Kidney (tissue), 14 donors: ENCODE measurements around the gene COL26A1. TPM values are rescaled to one million over a fixed set of nuclear protein-coding genes. Genes with fewer than 3 reads are reported as not detected.
A peak's percentile ranks its signal among the peaks of the same experiment; 100 is the strongest.
"Not testable (repeated sequence)": the region's sequence is repeated elsewhere in the genome, so short reads cannot be mapped to it uniquely, and the experiment has no call there.

Source experiments
- DNase-seq, 5 donors: peaks; one replicate each; pipeline ENCODE4 v3.0.0-alpha.2; 2013 to 2020
- FAIRE-seq: peaks from 2 replicates; lab custom pipeline; 2012; peaks lifted over from hg19 to GRCh38; lab: Jason Lieb, UNC
- H3K27ac ChIP-seq, 2 donors: one replicate each; pipeline ENCODE4 v1.7.0; 2013; ENCODE audit warnings: low read depth in 2 of 2, low read length in 2 of 2, inconsistent platforms in 1 of 2
- H3K27me3 ChIP-seq: one replicate; pipeline ENCODE4 v1.7.1; 2013; ENCODE audit warnings: low read length, inconsistent platforms; ENCODE audit not compliant: control insufficient read depth, insufficient read depth
- H3K36me3 ChIP-seq, 3 donors: one replicate each; pipeline versions ENCODE4 v1.7.0 to v1.7.1; 2013; ENCODE audit warnings: low read length in 3 of 3, control low read depth in 1 of 3, inconsistent platforms in 1 of 3; ENCODE audit not compliant: insufficient read depth in 3 of 3, control insufficient read depth in 2 of 3
- H3K4me1 ChIP-seq, 3 donors: one replicate each; pipeline versions ENCODE4 v1.7.0 to v1.7.1; 2013; ENCODE audit warnings: low read length in 3 of 3, inconsistent platforms in 1 of 3, low read depth in 1 of 3; ENCODE audit not compliant: control insufficient read depth in 2 of 3, insufficient read depth in 2 of 3
- H3K4me3 ChIP-seq, 3 donors: one replicate each; pipeline versions ENCODE4 v1.7.0 to v1.8.1; 2013; ENCODE audit warnings: low read length in 3 of 3, control low read depth in 1 of 3, inconsistent platforms in 1 of 3
- H3K9ac ChIP-seq, 3 donors: one replicate each; pipeline versions ENCODE4 v1.7.0 to v1.7.1; 2013; ENCODE audit warnings: low read length in 3 of 3, control low read depth in 1 of 3, inconsistent platforms in 1 of 3
- H3K9me3 ChIP-seq, 3 donors: one replicate each; pipeline versions ENCODE4 v1.7.0 to v1.7.1; 2013; ENCODE audit warnings: low read length in 3 of 3, control low read depth in 1 of 3, inconsistent platforms in 1 of 3; ENCODE audit not compliant: control insufficient read depth in 2 of 3, insufficient read depth in 1 of 3
- intact Hi-C: fragments of 100-400 bp; cut with DNase I; formaldehyde crosslinking; loops from one replicate; pipeline ENCODE4 v1.11.1; 2022
- polyA plus RNA-seq: library from polyadenylated mRNA; stranded (reverse); fragments of 350-450 nt; fragmentation: Illumina TruSeq; extraction: RNeasy Lipid Tissue Mini Kit (QIAGEN cat#74804); gene quantifications from one replicate; pipeline ENCODE4 v1.2.3, GENCODE V29; 2014; ENCODE audit warnings: low read depth, low replicate concordance; ENCODE audit not compliant: insufficient read depth
- total RNA-seq: library from RNA; stranded (reverse); fragmentation: NEBNext Ultra II Directional; extraction: Animal tissue kit (Norgen Biotek cat#: 25700); gene quantifications from one replicate; pipeline ENCODE4 v1.2.1, GENCODE V29; 2021
- TF ChIP-seq, protein P1 (sequence below): IDR thresholded peaks from 3 replicates; pipeline ENCODE4 v1.5.1; 2012; ENCODE audit warnings: mild to moderate bottlenecking, moderate library complexity, borderline replicate concordance; ENCODE audit not compliant: insufficient read depth; ENCODE audit errors: extremely low read depth
- donor health status: control.
- donor health status: control.
- donor health status: control.
- donor health status: control.
- donor health status: control.
- donor health status: DM: yes; HTN: yes; CAD: no.
- donor health status: Normal renal cell carcinoma (clear cell type).

Gene COL26A1
- total and polyA plus RNA-seq, 2 donors from 2014 or later = 1.2 to 3.5 TPM

DNA sequence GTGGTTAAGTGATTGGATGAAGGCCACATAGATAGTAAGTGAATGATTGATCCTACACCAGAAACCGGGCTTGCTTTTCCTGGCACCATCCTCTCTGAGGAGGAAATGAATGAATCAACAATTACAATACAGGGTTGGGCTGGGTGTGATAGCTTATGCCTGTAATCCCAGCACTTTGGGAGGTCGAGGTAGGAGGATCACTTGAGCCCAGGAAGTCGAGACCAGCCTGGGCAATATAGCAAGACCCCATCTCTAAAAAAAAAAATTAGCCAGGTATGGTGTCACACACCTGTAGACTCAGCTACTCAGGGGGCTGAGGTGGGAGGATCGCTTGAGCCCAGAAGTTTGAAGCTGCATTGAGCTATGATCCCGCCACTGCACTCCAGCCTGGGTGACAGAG is 111.5 kb downstream of the COL26A1 start:
- DNase-seq (peak in 1 of 5 donors; percentile 5), FAIRE-seq (no peak)
- H3K27me3 ChIP-seq = no peaks in the 10 kb centered on the region
- H3K4me1 ChIP-seq = no peaks in the 10 kb centered on the region
- no peaks in the 10 kb centered on the region for H3K9me3 ChIP-seq
- H3K36me3 ChIP-seq = no peaks in the 10 kb centered on the region
- H3K9ac ChIP-seq = no peak overlapping the region
- intact Hi-C loops = no loop called here
- TF ChIP-seq, protein P1, sequence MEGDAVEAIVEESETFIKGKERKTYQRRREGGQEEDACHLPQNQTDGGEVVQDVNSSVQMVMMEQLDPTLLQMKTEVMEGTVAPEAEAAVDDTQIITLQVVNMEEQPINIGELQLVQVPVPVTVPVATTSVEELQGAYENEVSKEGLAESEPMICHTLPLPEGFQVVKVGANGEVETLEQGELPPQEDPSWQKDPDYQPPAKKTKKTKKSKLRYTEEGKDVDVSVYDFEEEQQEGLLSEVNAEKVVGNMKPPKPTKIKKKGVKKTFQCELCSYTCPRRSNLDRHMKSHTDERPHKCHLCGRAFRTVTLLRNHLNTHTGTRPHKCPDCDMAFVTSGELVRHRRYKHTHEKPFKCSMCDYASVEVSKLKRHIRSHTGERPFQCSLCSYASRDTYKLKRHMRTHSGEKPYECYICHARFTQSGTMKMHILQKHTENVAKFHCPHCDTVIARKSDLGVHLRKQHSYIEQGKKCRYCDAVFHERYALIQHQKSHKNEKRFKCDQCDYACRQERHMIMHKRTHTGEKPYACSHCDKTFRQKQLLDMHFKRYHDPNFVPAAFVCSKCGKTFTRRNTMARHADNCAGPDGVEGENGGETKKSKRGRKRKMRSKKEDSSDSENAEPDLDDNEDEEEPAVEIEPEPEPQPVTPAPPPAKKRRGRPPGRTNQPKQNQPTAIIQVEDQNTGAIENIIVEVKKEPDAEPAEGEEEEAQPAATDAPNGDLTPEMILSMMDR = no peak
- no peak overlapping the region for H3K27ac ChIP-seq
- H3K4me3 ChIP-seq = no peak overlapping the region

- H3K27me3 ChIP-seq, FAIRE-seq, H3K4me1 ChIP-seq, H3K4me3 ChIP-seq, H3K9me3 ChIP-seq, H3K9ac ChIP-seq, intact Hi-C loops, H3K27ac ChIP-seq, H3K36me3 ChIP-seq: not testable (repeated sequence)
- DNase-seq = peak in 1 of 5 donors; percentile 12
Measured at GRCh38 chr7:101475691-101476090, 113.0 kb downstream of the COL26A1 start.

GRCh38 chr7:101479217-101479616 is 116.5 kb downstream of the COL26A1 start:
- Histone ChIP-seq H3K27me3 (no peaks in the 10 kb centered on the region), H3K4me1 (no peaks in the 10 kb centered on the region), H3K36me3 (no peaks in the 10 kb centered on the region), H3K9ac (no peak overlapping the region), H3K4me3 (no peak overlapping the region), H3K9me3 (no peaks in the 10 kb centered on the region), H3K27ac (no peak overlapping the region)
- DNase-seq = no peak
- intact Hi-C loops = no loop called here
- no peak for FAIRE-seq
- TF ChIP-seq, protein P1 = no peak

GRCh38 chr7:101486056-101486432 is 123.4 kb downstream of the COL26A1 start:
- H3K9me3 ChIP-seq, DNase-seq, H3K27me3 ChIP-seq, H3K4me3 ChIP-seq, H3K27ac ChIP-seq, H3K9ac ChIP-seq, FAIRE-seq, H3K36me3 ChIP-seq, H3K4me1 ChIP-seq, intact Hi-C loops: not testable (repeated sequence)
